ENCODE results near the gene CNOT3. TPM values are rescaled to one million over a fixed set of nuclear protein-coding genes. Genes with fewer than 3 reads are reported as not detected.

Gene CNOT3
- total and polyA plus RNA-seq, 2 of the 13 experiments (the other 11 are each of a cell fraction or from before 2014, with no cell fraction given) = 4.3 to 5.8 TPM

- TF ChIP-seq PBX3 (CRISPR knock-in tag; IDR thresholded peaks at IDR 0.05; ENCODE audit: borderline replicate concordance) (no peak), ZNF414 (CRISPR knock-in tag; IDR thresholded peaks at IDR 0.05) (no peak), ETS1 (CRISPR knock-in tag; IDR thresholded peaks at IDR 0.05) (no peak), NRL (CRISPR knock-in tag; IDR thresholded peaks at IDR 0.05; ENCODE audit: borderline replicate concordance) (no peak; the same call in 1 of the 2 replicates), SOX13 (IDR thresholded peaks at IDR 0.05) (no peak), SOX13 (CRISPR knock-in tag; conservative IDR thresholded peaks at IDR 0.05 in 1 of 2, IDR thresholded peaks at IDR 0.05 in 1 of 2) (no peak), SIN3B (IDR thresholded peaks at IDR 0.05; ENCODE audit: low read length) (no peak), ZNF280B (CRISPR knock-in tag; IDR thresholded peaks at IDR 0.05; ENCODE audit: borderline replicate concordance) (peak; percentile 13; the same call in 1 of the 2 replicates), ZNF564 (CRISPR knock-in tag; IDR thresholded peaks at IDR 0.05) (no peak), ZNF629 (CRISPR knock-in tag; conservative IDR thresholded peaks at IDR 0.05) (no peak), ZNF766 (CRISPR knock-in tag; IDR thresholded peaks at IDR 0.05; ENCODE audit: borderline replicate concordance) (no peak), HOXA3 (CRISPR knock-in tag; IDR thresholded peaks at IDR 0.05) (no peak), ATF5 (CRISPR knock-in tag; IDR thresholded peaks at IDR 0.05; ENCODE audit: low read depth) (no peak), RORA (CRISPR knock-in tag; IDR thresholded peaks at IDR 0.05) (no peak), ZNF639 (CRISPR knock-in tag; conservative IDR thresholded peaks at IDR 0.05) (no peak), AHDC1 (CRISPR knock-in tag; IDR thresholded peaks at IDR 0.05; ENCODE audit: borderline replicate concordance) (no peak)
Measured at GRCh38 chr19:54160182-54160811, 22.7 kb downstream of the CNOT3 start (continued).

Measured in HepG2 (cell line).